HFF-Myc (cell line): Measurements from ENCODE around the gene CALCOCO1.

Source experiments
- DNase-seq: peaks from one replicate; pipeline ENCODE4 v3.0.0-alpha.2; 2011; ENCODE audit warnings: low read depth; ENCODE audit errors: extremely low read depth
- H3K4me3 ChIP-seq: replicated peaks from 2 replicates; pipeline ENCODE4 v1.5.1; 2011; ENCODE audit warnings: low read depth, mild to moderate bottlenecking, control low read depth, low read length
- CTCF ChIP-seq: IDR thresholded peaks from 2 replicates; pipeline ENCODE4 v1.5.1; 2012; ENCODE audit warnings: mild to moderate bottlenecking, low read depth, low read length, control low read depth; ENCODE audit errors: missing control alignments

Gene CALCOCO1

GRCh38 chr12:53756300-53757100 lies 29.2 kb upstream of the CALCOCO1 start:
- no peak overlapping the region for H3K4me3 ChIP-seq
- no peak for TF ChIP-seq CTCF

GRCh38 chr12:53755893-53756292 lies 28.6 kb upstream of the CALCOCO1 start:
- TF ChIP-seq CTCF: no peak
- DNase-seq: no peak
- H3K4me3 ChIP-seq: no peak overlapping the region

More at GRCh38 chr12:53756300-53757100, 29.2 kb upstream of the CALCOCO1 start:
- DNase-seq: no peak

GRCh38 chr12:53755451-53755891 lies 28.2 kb upstream of the CALCOCO1 start:
- DNase-seq: no peak
- TF ChIP-seq CTCF: no peak
- no peak overlapping the region for H3K4me3 ChIP-seq

GRCh38 chr12:53754633-53755264 lies 27.5 kb upstream of the CALCOCO1 start:
- H3K4me3 ChIP-seq: no peak overlapping the region
- no peak for DNase-seq
- TF ChIP-seq CTCF: no peak

GRCh38 chr12:53754188-53754585 lies 26.9 kb upstream of the CALCOCO1 start:
- no peak overlapping the region for H3K4me3 ChIP-seq
- no peak for DNase-seq
- no peak for TF ChIP-seq CTCF

- no peak for DNase-seq
- no peak overlapping the region for H3K4me3 ChIP-seq
- TF ChIP-seq CTCF: no peak
Observed at GRCh38 chr12:53752621-53753020, 25.4 kb upstream of the CALCOCO1 start.
